GM21381 (cell line): Measurements from ENCODE around the gene ZNF416.

Experiments
- ATAC-seq: cut with Tn5 transposase; IDR thresholded peaks from one replicate; pipeline ENCODE4 v1.9.1; 2021; ENCODE audit warnings: mild to moderate bottlenecking, moderate library complexity; ENCODE audit not compliant: unreplicated experiment

The ZNF416 gene

DNA sequence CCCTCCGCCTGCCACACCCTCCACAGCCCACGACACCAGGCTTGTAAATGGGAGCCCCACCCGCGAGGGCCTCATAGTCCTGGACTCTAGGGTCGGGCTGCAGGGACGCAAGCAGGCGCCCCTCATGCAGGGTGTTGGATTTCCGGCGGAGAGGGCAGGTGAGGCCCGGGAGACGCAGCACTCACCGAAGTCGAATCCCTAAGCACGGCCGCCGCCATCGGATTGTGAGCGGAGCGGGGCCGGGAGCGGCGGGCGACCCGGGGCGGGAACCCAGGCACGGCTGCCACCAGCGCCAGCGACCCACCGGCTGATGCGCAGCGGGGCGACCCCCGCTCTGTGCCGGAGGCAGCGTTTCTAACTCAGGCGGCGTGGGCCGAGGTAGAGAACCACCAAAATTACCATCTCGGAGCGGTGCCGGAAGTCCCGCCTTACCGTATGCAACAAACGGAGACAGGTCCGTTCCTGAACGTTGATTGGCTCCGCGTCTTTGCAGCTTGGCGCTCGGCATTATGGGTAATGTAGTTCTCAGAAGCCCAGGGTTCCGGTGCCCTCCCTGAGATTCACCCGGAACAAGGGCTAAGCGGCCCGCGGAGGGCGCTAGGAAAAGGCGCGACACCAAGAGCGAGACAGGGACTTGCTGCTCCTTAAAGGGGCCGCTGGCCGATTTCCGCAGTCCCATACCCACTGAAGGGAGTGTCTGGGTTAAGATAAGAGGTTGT, at the start of gene ZNF416:
Gene ZNF416 (minus strand): TSS at position 425 of the 719 bp plus-strand sequence. CDS start 207 bp downstream, at position 218.
- ATAC-seq: peak; percentile 94

DNA sequence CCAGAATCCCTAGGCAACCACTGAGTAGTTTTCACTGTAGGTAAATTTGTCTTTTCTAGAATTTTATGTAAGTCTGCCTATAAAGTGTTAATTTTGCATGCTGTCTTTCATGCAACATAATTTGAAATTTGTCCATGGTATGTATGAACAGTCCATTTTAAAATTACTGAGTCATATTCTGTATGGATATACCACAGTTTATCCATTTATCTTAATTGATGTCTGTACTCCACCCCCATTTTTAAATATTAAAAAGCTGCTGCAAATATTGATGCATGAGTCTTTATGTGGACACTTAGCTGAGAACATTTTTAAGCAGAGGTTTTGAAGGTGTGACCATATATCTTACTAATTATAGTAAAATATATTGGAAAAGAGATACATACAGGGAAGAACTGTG, 44.4 kb upstream of the ZNF416 start:
- no peak for ATAC-seq

DNA sequence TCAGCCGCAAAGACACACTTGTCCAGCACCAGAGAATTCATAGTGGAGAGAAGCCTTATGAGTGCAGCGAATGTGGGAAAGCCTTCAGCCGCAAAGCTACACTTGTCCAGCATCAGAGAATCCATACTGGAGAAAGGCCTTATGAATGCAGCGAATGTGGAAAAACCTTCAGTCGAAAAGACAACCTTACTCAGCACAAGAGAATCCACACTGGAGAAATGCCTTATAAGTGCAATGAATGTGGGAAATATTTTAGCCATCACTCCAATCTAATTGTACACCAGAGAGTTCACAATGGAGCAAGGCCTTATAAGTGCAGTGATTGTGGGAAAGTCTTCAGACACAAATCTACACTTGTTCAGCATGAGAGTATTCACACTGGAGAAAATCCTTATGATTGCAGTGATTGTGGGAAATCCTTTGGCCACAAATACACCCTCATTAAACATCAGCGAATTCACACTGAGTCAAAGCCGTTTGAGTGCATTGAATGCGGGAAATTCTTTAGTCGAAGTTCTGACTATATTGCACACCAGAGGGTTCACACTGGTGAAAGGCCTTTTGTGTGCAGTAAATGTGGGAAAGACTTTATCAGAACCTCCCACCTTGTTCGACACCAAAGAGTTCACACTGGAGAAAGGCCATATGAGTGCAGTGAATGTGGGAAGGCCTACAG, 42.1 kb upstream of the ZNF416 start:
- no peak for ATAC-seq

DNA sequence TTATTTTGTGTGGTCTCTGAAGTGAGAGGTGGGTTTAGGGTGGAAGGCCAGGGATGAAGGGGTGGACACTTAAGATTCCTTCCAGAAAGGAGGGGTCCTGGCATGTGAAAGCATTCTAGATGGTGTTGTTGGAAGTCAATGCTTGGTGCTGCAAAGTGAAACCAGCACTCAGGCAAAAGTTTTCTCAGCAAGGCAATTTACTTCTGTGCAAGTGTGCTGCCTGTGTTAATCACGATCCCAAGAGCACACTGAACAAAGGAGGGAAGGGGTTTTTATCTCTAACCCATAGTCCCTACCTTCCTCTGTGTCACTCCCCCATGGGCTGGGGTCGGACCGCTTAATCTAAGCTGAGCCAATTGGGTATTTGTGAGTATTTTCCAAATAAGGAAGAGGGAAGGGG, 36.6 kb upstream of the ZNF416 start:
- ATAC-seq: no peak

DNA sequence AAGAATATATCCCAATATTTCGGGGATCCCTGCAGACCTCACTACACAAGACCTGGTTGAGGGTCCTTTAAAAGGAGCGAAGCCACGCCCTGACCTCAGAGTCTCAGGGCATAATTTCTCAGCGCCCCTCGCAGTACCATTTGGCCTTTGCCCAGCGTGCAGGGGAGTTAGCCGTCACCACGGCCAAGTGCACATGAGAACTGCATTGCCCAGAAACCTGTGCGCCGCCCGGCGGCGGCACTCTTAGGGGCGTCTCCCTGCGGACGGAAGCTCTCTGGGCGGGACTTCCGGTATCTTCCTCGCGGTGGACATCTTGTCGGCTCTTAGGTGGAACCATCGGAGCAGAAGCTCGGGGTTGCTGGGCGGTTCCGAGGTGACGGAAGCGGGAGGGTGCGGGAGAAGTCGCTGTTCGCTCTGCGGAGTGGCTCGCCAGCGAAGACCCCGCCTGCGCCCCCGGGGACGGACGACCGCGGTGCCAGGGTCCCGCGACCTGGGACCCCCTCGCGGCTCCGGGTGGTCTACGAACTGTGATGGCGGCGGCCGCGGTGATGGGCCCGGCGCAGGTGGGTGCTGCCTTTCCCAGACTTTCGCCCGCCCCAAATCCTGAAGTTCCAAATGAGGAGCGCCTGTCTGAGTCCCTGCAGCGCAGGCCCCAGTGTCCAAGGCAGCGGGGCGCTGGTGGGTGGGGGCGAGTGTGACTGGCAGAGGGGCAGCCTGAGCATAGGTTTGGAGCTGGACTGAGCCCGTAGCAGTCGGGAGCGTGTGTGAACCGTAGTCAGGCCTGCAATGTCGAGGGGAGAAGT, 35.4 kb upstream of the ZNF416 start, which contains the start of gene ZNF134:
Gene ZNF134 (plus strand): TSS at position 302 of the 803 bp plus-strand sequence. CDS start 5,227 bp downstream, outside the sequence.
- peak; percentile 96 for ATAC-seq

DNA sequence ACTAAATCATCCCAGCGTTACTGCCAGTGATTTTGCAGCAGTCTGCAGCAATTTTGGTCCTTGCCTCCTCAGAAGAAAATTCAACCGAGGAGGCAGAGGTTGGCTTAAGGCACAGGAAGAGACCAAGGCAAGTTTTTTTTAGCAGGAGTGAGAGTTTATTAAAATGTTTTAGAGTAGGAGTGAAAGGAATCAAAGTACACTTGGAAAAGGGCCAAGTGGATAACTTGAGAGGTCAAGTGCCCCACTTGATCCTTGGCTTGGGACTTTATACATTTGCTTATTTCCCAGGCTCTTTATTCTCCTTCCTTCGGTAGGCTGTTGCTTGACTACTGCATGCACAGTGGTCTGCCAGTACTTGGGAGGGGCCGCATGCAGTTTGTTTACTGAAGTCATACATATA, 32.4 kb upstream of the ZNF416 start:
- ATAC-seq: no peak

DNA sequence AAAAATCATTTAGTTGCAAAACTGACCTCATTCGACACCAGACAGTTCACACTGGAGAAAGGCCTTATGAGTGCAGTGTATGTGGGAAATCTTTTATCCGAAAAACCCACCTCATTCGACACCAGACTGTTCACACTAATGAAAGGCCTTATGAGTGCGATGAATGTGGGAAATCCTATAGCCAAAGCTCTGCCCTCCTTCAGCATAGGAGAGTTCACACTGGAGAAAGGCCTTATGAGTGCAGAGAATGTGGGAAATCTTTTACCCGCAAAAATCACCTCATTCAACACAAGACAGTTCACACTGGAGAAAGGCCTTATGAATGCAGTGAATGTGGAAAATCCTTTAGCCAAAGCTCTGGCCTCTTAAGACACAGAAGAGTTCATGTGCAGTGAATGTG, 28.2 kb upstream of the ZNF416 start:
- ATAC-seq: no peak

DNA sequence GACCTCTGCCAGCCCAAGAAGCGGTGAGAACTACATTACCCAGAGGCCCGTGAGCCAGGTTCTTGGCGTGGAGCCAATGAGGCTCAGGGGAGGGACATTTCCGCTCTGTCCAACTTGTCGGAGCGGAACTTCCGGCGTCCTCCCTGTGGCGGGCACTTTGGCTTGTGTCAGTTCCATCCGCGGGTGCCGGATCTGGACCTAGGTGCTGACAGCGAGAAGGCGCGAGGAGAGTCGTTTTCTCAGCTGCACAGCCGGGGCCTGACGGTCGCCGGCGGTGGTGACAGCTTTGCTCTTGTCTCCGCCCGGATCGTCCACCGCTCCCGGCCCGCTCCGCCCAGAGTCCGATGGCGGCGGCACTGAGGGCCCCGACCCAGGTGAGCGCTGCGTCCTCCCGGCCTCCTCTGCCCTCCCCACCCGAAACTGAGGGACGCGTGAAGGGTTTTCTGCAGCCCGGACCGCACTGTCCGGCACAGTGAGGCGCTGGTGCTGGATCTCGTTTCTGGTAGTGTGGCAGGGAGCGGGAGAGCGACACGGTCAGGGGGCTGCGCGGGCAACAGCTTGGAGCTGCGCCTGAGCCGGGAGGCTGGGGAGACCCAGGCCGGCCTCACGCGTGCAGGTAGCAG, 21.2 kb upstream of the ZNF416 start, which contains the start of gene ZNF530:
Gene ZNF530 (plus strand): TSS at position 125 of the 623 bp plus-strand sequence. CDS start 4,461 bp downstream, outside the sequence.
- ATAC-seq: peak; percentile 93

DNA sequence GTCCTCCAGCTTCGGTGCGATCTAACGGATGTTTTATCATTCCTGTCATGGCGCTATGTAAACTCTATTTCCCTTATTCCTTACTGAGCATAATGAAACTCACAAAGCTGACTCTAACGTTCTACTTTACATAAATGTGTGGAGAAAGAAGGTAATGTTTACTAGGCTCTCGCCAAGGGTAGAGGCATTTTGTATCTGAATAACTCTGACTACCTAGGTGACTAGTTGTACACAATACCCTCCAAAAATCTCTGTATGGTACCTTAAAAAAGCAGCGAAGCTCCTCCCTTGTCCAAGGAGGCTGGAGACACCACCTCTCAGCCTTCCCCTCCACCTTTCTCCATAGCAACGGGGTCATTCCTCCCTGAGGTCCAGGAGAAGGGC, 20.7 kb upstream of the ZNF416 start:
- no peak for ATAC-seq

DNA sequence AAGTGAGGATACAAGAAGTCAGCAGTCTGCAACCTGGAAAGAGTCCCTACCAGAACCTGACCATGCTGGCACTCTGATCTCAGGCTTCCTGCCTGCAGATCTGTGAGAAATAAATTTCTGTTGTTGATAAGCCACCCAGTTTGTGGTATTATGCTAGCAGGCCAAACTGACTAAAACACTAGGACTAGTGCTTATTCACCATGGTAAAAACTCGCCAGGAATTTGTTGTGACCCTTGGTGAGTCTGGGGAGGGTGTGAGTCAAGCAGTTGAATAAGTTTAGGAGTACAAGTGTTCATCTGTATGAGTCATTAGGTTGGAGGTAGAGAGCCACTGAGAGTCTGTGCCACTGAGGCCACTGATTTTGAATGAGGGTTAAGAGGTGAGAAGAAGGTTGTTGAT, 8.8 kb upstream of the ZNF416 start:
- no peak for ATAC-seq

DNA sequence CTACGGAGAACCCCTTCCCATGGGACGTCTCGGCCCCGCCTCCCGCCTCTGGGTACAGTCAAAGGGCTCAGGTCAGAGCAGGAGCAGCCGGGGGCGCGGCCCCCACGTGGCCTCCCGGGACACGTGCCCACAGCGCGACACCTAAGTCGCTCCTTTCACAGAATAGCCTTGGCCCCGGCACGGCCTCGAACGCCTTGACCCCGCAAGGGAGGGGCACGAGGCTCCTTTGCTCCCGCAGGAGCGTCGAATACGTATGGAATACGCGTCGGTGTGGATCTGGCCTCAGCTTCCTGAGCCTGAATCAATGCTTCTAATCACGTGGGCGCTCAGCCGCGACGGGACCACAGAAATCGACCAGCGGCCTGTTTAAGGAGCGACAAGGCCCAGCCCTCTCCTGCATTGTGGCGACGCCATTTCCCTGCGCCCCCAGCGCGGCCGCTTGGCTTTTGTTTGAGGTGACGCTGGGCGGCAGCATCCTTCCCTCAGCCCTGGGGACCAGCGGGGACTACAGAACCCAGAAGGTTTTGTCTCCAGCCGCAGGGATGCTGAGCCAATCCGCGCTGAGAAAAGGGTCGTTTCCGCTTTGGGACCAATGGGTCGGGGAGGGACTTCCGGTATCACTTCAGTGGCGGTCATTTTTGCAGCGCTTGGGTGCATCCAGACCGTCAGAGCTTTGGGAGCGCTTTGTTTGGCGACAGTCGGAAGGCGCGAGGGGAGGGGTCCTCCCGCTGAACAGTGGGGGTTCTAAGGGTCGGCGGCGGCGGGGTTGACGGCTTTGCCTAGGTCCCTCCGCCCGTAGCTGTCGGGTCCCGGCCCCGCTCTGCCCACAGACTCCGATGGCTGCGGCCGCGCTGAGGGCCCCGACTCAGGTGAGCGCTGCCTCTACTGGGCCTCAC, 5.1 kb upstream of the ZNF416 start, which contains the start of gene ZIK1:
Gene ZIK1 (plus strand): TSS at position 625 of the 896 bp plus-strand sequence. CDS start 212 bp downstream, at position 837.
- ATAC-seq: peak; percentile 76

DNA sequence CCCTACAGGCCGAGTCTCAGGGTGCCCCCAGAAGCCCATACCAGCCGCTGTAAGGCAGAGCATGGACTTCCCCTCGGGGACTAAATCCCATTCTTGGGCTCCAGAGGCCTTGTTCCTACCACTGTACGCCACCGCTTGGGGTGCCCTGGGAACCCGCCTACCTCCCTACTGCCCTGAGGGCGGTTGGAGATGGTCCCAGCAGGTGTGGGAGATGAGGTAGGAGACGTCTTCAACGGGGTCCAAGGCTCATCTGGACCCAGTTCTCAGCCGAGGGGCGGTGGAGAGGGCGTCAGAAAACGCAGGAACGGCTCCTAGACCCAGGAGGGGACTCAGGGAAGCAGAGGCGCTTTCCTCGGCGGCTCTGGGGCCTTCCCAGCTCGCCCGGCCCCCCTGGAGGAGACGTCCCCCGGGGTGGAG, 4.4 kb upstream of the ZNF416 start:
- ATAC-seq: no peak

DNA sequence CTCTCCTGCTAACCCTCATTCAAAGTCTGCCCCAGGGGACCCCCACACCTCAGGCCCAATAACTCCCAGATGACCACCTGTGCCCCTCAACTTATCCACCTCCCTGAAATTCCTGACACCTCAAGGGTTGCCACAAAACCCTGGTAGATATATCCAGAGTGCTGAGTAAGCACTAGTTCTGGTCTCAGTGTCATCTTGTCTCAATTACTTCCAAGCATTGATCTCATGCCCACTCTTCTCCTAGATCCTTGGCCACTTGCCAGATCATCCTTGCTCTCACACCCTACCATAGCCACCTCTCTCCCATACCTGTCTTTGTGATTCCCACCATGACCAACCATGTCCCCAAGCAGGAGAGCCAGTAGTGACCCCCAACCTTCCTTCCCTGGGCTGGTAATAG, 2.0 kb downstream of the ZNF416 start:
- ATAC-seq: no peak

DNA sequence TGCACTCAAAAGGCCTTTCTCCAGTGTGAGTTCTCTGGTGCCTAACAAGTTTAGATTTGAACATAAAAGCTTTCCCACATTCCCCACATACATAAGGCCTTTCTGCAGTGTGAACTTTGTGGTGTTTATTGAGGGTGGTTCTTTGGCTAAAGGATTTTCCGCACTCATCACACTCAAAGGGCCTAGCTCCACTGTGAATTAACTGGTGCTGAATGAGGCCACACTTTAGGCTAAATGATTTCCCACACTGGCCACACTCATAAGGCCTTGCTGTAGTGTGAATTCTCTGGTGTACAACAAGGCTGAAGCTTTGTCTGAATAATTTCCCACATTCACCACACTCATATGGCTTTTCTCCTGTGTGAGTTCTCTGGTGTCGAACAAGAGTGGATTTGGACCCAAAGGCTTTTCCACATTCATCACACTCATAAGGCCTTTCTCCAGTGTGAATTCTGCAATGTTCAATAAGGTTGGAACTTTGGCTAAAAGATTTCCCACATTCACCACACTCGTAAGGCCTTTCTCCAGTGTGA, 6.2 kb downstream of the ZNF416 start:
- no peak for ATAC-seq

DNA sequence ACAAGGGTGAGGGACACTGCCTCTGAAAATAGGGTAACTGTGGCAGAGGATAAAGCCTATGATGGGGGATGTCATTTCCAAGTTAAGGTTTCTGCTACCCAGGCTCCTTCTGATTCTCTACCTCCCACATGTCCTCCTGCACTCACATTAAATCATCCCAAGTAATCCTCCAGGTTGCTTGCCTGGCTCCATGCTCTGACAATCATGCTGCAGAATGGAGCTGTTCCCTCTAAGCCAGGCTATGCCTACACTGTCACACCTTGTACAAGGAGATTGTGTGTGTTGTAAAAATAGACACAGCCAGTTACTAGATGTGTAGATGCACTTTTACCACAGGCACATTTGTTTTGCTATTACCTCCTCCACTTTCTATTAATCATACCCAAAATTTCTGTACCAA, 8.0 kb downstream of the ZNF416 start:
- ATAC-seq: no peak

DNA sequence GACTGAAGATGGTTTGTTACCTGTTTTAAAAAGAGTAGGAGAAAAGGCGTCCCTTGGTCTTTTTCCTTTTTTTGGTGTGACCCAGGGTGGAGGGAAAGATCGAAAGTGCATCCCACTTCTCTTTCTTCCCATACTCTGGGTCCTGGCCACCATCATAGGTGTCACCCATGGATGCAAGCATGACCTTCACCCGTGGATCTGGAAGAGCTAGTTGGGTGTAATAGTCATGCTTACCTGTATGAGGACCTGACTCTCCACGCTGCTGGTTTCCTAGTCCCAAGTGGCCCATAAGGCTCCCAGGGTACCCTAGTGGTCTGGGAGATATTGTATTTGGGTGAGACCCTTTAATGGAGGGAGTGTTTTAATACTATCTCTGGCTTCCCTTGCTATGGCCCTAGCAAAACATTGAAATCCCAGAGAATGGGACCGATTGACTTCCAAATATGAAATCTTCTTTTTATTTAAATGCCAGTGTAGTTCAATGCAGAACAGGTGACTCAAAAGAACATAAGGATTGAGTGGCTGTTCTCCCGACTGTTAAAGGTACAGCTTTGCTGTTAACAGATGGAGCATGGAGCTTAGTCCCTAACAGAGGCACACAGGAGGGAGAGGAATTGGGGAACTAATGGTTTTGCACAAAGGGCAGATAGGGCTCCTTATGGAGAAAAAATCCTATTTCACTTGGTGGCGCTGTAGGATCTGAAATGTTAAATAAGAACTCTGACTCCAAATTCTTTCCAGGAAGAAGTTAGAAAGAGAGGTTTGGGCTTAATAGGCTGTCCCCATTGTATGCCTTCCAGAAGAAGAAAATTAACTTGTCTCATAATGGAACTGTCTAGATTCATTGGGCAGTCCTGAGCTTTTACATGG, 12.1 kb downstream of the ZNF416 start:
- ATAC-seq: no peak

DNA sequence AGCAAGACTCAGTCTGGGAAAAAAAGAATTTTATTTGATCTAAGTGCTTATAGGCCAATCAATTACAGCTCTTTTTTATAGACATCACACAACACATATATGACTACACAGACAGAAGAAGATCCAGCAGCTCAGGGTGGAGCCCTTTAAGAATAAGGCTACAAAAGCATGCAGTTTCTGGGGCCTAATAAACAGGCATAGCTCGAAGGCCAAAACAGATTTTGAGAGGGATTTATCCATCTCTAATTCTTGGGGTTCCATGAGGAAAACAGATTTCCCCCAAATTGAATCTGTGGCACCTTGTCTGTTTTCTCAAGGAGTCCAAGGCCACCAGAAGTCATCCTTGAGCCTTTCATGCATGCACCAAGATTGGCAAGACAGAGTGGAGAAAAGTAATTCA, 15.2 kb downstream of the ZNF416 start:
- no peak for ATAC-seq

DNA sequence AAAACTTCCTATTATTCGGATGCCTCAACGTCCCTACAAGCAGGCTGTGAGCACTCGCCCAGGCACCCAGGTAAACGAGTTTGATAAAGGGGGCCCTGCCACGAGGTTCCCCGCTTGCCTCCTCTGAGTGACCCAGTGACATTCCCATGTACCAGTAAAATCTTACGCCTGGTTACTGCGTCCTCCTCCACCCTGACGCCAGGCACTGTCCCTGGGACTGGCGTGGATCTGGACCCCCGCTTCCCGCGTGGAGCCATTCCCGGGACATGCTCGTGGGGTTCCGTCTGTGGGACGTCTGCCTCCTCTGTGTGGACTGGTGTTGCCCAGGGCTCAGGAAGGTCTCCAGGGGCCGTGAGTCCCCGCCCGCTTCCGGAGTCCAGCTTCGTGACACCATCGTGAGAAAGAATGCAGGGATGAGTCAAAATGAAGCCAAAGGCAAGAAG, 18.6 kb downstream of the ZNF416 start:
- ATAC-seq: no peak
